GM23338 (cell line): Measurements from ENCODE around the gene STMN3. TPM values are rescaled to one million over a fixed set of nuclear protein-coding genes. Genes with fewer than 3 reads are reported as not detected.

ENCODE experiments used
- ATAC-seq: fragments of 200-7000 bp; cut with Tn5 transposase; 3 replicates; pipeline ENCODE4 v1.9.1; 2020
- DNase-seq: peaks from one replicate; pipeline ENCODE4 v3.0.0-alpha.2; 2015; ENCODE audit warnings: low spot score
- H2AFZ ChIP-seq: fragments of 200-600 bp; sonication (generic); 2 replicates; pipeline ENCODE4 v1.8.0; 2016; ENCODE audit warnings: antibody characterized with exemption, mild to moderate bottlenecking, moderate library complexity
- H3F3A ChIP-seq: fragments of 200-600 bp; sonication (generic); replicated peaks from 2 replicates; pipeline ENCODE4 v1.8.0; 2017; ENCODE audit warnings: antibody characterized with exemption, mixed run types, low read depth
- H3K27ac ChIP-seq: fragments of 200-600 bp; sonication (generic); 2 replicates; pipeline ENCODE4 v1.6.1; 2016; ENCODE audit warnings: low read depth
- H3K27me3 ChIP-seq: fragments of 200-600 bp; sonication (generic); 2 replicates; pipeline ENCODE4 v1.8.0; 2016; ENCODE audit warnings: mild to moderate bottlenecking, mixed run types, moderate library complexity; ENCODE audit not compliant: insufficient read depth
- H3K36me3 ChIP-seq: fragments of 200-600 bp; sonication (generic); 2 replicates; pipeline ENCODE4 v1.8.0; 2016; ENCODE audit warnings: mild to moderate bottlenecking; ENCODE audit not compliant: insufficient read depth
- H3K4me1 ChIP-seq: fragments of 200-600 bp; sonication (generic); 2 replicates; pipeline ENCODE4 v1.8.0; 2016; ENCODE audit warnings: mild to moderate bottlenecking, moderate library complexity; ENCODE audit not compliant: insufficient read depth
- H3K4me2 ChIP-seq: fragments of 200-600 bp; sonication (generic); 2 replicates; pipeline ENCODE4 v1.7.1; 2017; ENCODE audit warnings: mixed run types
- H3K4me3 ChIP-seq: fragments of 200-600 bp; sonication (generic); 2 replicates; pipeline ENCODE4 v1.6.1; 2016; ENCODE audit warnings: mixed run types
- H3K79me2 ChIP-seq: fragments of 200-600 bp; sonication (generic); replicated peaks from 2 replicates; pipeline ENCODE4 v1.8.0; 2017; ENCODE audit warnings: mild to moderate bottlenecking; ENCODE audit not compliant: insufficient read depth
- H3K9me2 ChIP-seq: fragments of 200-600 bp; sonication (generic); 2 replicates; pipeline ENCODE4 v1.8.0; 2017; ENCODE audit not compliant: insufficient read depth
- H4K20me1 ChIP-seq: fragments of 200-600 bp; sonication (generic); replicated peaks from 2 replicates; pipeline ENCODE4 v1.8.0; 2017; ENCODE audit warnings: mild to moderate bottlenecking; ENCODE audit not compliant: insufficient read depth
- H3K27ac Mint-ChIP-seq: 2 replicates; pipeline ENCODE4 v1.8.0; 2020; ENCODE audit warnings: inconsistent platforms, mild to moderate bottlenecking, moderate library complexity, mixed read lengths
- H3K27me3 Mint-ChIP-seq: 3 replicates; pipeline ENCODE4 v1.8.0; 2022; ENCODE audit warnings: low read depth, mild to moderate bottlenecking, moderate library complexity, mixed read lengths, inconsistent platforms; ENCODE audit not compliant: insufficient read depth, poor library complexity
- H3K36me3 Mint-ChIP-seq: 3 replicates; pipeline ENCODE4 v1.8.0; 2021; ENCODE audit warnings: low read depth, mild to moderate bottlenecking, inconsistent platforms, moderate library complexity, mixed read lengths
- H3K4me1 Mint-ChIP-seq: 3 replicates; pipeline ENCODE4 v1.8.0; 2020; ENCODE audit warnings: mild to moderate bottlenecking, inconsistent platforms, mixed read lengths
- H3K4me3 Mint-ChIP-seq: 3 replicates; pipeline ENCODE4 v1.8.0; 2021; ENCODE audit warnings: moderate library complexity, mild to moderate bottlenecking, inconsistent platforms, mixed read lengths
- H3K9me3 Mint-ChIP-seq: 3 replicates; pipeline ENCODE4 v1.8.0; 2020; ENCODE audit warnings: moderate library complexity, mild to moderate bottlenecking, inconsistent platforms, mixed read lengths
- CREB1 ChIP-seq: fragments of 250-450 bp; sonication (Bioruptor Pico); IDR thresholded peaks from 2 replicates; pipeline ENCODE4 v1.5.0; 2020; ENCODE audit warnings: low read depth, mild to moderate bottlenecking, moderate library complexity
- EZH2 ChIP-seq: fragments of 200-600 bp; sonication (generic); IDR thresholded peaks from one replicate; pipeline ENCODE4 v1.8.0; 2017; ENCODE audit warnings: antibody characterized with exemption, mild to moderate bottlenecking, low read depth; ENCODE audit not compliant: unreplicated experiment
- EZH2phosphoT487 ChIP-seq: fragments of 200-600 bp; sonication (generic); IDR thresholded peaks from one replicate; pipeline ENCODE4 v1.8.1; 2018; ENCODE audit warnings: antibody characterized with exemption; ENCODE audit not compliant: unreplicated experiment
- JUNB ChIP-seq: IDR thresholded peaks from one replicate; pipeline ENCODE4 v1.6.1; 2016; ENCODE audit warnings: antibody characterized with exemption; ENCODE audit not compliant: unreplicated experiment
- NANOG ChIP-seq: IDR thresholded peaks from 2 replicates; pipeline ENCODE4 v1.6.1; 2016; ENCODE audit warnings: antibody characterized with exemption, borderline replicate concordance
- STAT1 ChIP-seq: IDR thresholded peaks from one replicate; pipeline ENCODE4 v1.6.1; 2016; ENCODE audit warnings: antibody characterized with exemption; ENCODE audit not compliant: unreplicated experiment
- ZNF331 ChIP-seq: fragments of 250-450 bp; sonication (Bioruptor Pico); IDR thresholded peaks from 2 replicates; pipeline ENCODE4 v1.5.0; 2020; ENCODE audit warnings: low read depth, mild to moderate bottlenecking, moderate library complexity
- polyA plus RNA-seq: library from polyadenylated mRNA; unstranded; fragments of >200 nt; fragmentation: Nextera tagmentation; extraction: Ambion mirVana; gene quantifications from 2 replicates; pipeline ENCODE4 v1.2.1, GENCODE V29; 2016
- total RNA-seq: library from RNA; depleted of rRNA; stranded (reverse); fragments of >200 nt; shearing (Covaris generic); gene quantifications from 2 replicates; pipeline ENCODE4 v1.2.3, GENCODE V29; 2014
- TF ChIP-seq, protein P1 (sequence below): IDR thresholded peaks from one replicate; pipeline ENCODE4 v1.6.1; 2018; ENCODE audit warnings: antibody characterized with exemption; ENCODE audit not compliant: unreplicated experiment

The STMN3 gene
- total and polyA plus RNA-seq, 2 experiments from 2014 or later, result 28.6 to 61.3 TPM

DNA sequence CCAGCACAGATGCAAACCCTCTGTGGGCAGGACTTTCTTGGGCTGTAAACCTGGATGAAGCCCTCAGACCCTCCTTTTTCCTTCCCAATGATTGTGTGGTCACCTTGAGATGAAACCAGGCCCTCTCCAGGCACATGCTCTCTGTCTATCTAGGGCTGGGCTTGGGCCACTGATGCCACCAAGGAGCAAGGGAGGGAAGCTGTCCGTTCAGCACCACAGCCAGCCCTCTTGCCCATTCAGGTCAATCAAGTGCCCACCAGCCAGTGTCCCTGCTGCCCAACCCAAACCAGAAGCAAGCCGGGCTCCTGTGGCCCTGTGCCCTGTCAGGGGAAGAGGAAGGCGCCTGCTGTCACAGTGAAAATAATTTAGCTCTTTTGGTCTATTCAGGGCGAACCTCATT lies 8.0 kb downstream of the STMN3 start:
- Histone ChIP-seq H4K20me1 (no peaks in the 10 kb centered on the region; the same call in 1 of the 2 replicates), H3K4me3 (no peak overlapping the region), H3K4me2 (no peak overlapping the region), H3K4me1 (peaks cover 4% of the 10 kb centered on the region; the same call in 1 of the 2 replicates), H3K27ac (no peak overlapping the region), H3K27me3 (no peaks in the 10 kb centered on the region), H3F3A (peaks cover 9% of the 10 kb centered on the region; the same call in 1 of the 2 replicates), H2AFZ (no peak overlapping the region), H3K79me2 (no peaks in the 10 kb centered on the region), H3K9me2 (no peaks in the 10 kb centered on the region), H3K36me3 (no peaks in the 10 kb centered on the region)
- no peak for ATAC-seq
- no peak for TF ChIP-seq JUNB
- TF ChIP-seq, protein P1, sequence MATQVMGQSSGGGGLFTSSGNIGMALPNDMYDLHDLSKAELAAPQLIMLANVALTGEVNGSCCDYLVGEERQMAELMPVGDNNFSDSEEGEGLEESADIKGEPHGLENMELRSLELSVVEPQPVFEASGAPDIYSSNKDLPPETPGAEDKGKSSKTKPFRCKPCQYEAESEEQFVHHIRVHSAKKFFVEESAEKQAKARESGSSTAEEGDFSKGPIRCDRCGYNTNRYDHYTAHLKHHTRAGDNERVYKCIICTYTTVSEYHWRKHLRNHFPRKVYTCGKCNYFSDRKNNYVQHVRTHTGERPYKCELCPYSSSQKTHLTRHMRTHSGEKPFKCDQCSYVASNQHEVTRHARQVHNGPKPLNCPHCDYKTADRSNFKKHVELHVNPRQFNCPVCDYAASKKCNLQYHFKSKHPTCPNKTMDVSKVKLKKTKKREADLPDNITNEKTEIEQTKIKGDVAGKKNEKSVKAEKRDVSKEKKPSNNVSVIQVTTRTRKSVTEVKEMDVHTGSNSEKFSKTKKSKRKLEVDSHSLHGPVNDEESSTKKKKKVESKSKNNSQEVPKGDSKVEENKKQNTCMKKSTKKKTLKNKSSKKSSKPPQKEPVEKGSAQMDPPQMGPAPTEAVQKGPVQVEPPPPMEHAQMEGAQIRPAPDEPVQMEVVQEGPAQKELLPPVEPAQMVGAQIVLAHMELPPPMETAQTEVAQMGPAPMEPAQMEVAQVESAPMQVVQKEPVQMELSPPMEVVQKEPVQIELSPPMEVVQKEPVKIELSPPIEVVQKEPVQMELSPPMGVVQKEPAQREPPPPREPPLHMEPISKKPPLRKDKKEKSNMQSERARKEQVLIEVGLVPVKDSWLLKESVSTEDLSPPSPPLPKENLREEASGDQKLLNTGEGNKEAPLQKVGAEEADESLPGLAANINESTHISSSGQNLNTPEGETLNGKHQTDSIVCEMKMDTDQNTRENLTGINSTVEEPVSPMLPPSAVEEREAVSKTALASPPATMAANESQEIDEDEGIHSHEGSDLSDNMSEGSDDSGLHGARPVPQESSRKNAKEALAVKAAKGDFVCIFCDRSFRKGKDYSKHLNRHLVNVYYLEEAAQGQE, result peak; percentile 71
- no peak for TF ChIP-seq EZH2phosphoT487
- Mint-ChIP-seq H3K4me3 (no peak overlapping the region), H3K36me3 (peaks cover 3% of the 10 kb centered on the region; the same call in 2 of the 3 replicates), H3K27me3 (peaks cover 7% of the 10 kb centered on the region), H3K9me3 (no peaks in the 10 kb centered on the region), H3K27ac (no peak overlapping the region), H3K4me1 (peaks cover 9% of the 10 kb centered on the region)
- peak; percentile 43 for DNase-seq

DNA sequence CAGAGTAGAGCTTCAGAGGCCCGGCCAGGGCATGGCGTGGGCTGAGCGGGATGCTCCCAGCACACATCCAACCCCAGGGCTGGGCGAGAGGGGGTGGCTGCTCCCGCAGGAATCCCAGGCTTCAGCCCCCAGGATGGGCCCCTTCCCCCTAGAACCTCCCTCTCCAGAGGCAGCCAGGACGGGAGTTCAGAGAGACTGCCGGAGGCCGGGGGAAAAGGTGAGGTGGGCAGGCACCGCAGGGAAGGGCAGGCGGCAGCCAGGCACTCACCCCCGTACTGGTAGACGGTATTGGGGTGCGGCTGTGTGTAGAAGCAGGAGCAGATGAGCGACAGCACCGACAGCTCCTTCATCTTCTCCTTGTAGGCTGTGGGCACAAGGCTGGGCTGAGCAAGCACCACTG lies 9.3 kb downstream of the STMN3 start:
- no peak overlapping the region for H3K27ac ChIP-seq
- H3F3A ChIP-seq, result peaks cover 9% of the 10 kb centered on the region; the same call in 1 of the 2 replicates
- Mint-ChIP-seq H3K4me3 (peak overlapping the region; percentile 80; the same call in 2 of the 3 replicates), H3K27ac (no peak overlapping the region), H3K27me3 (peaks cover 9% of the 10 kb centered on the region), H3K36me3 (peaks cover 3% of the 10 kb centered on the region; the same call in 2 of the 3 replicates), H3K4me1 (peaks cover 11% of the 10 kb centered on the region), H3K9me3 (no peaks in the 10 kb centered on the region)
- no peak for DNase-seq
- H3K36me3 ChIP-seq, result no peaks in the 10 kb centered on the region
- H3K4me3 ChIP-seq, result no peak overlapping the region
- no peaks in the 10 kb centered on the region for H3K9me2 ChIP-seq
- no peaks in the 10 kb centered on the region for H3K79me2 ChIP-seq
- peaks cover 7% of the 10 kb centered on the region; the same call in 1 of the 2 replicates for H3K4me1 ChIP-seq
- no peak overlapping the region for H2AFZ ChIP-seq
- no peak overlapping the region for H3K4me2 ChIP-seq
- no peak for ATAC-seq
- no peaks in the 10 kb centered on the region; the same call in 1 of the 2 replicates for H4K20me1 ChIP-seq
- no peaks in the 10 kb centered on the region for H3K27me3 ChIP-seq
- TF ChIP-seq CREB1 (CRISPR knock-in tag), result no peak
- no peak for TF ChIP-seq EZH2
- TF ChIP-seq NANOG, result no peak
- no peak for TF ChIP-seq STAT1
- no peak for TF ChIP-seq ZNF331 (CRISPR knock-in tag)
- TF ChIP-seq EZH2phosphoT487, result no peak
- TF ChIP-seq, protein P1, result no peak
